OCI-LY1 (cell line): ENCODE results near the gene NADK2.

Experiments
- CTCF ChIP-seq: fragments of 200-600 bp; sonication (generic), shearing (Covaris generic); IDR thresholded peaks from 2 replicates; pipeline ENCODE4 v1.5.1; 2017; ENCODE audit warnings: mild to moderate bottlenecking, antibody characterized with exemption, low read length, moderate library complexity, mixed read lengths
- EZH2 ChIP-seq: fragments of 200-600 bp; sonication (generic), shearing (Covaris generic); IDR thresholded peaks from 2 replicates; pipeline ENCODE4 v1.8.0; 2017; ENCODE audit warnings: borderline replicate concordance, mixed run types, mild to moderate bottlenecking, antibody characterized with exemption, low read length, moderate library complexity, mixed read lengths

DNA sequence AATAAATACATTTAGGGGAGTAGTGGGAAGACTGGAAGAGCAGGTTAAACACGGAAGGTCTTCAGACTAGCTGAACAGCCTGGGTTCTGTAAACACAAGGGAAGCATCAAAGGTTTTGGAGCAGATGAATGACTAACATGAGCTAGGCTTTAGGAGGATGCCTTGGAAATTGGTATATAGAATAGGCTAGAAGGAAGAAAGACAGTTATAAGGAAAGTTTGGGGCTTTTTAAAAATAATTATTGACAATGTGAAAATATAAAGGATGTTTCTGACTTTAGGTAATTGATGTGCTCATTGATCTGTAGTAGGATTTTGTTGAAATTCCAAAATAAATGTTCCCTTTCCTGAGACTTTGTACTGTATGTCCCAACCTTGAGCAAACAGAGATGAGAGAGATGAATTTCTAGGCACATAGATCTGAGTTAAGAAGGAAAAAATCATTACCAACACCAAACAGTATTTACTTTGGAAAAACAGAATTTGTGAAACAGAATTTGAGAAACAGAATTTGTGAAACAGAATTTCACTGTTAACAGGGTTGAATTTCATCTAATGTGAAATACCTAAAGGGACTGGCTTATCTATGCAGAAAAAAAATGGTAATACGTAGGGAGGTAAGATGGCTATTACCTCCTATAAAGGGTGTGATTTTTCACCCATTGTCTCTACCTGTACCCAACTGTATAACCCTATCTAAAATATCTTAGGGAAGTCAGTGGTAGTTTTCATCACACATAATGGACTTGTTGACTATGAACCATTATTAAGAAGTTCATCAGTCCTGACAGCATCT lies 61.0 kb downstream of the NADK2 start:
- no peak for TF ChIP-seq CTCF
- TF ChIP-seq EZH2 = no peak
